ENCODE measurements around the gene ZAP70. TPM values are rescaled to one million over a fixed set of nuclear protein-coding genes. Genes with fewer than 3 reads are reported as not detected.

The ZAP70 gene
- total and polyA plus RNA-seq, 2 of the 13 experiments (the other 11 are each of a cell fraction or from before 2014, with no cell fraction given) = 0.51 to 4.0 TPM

GRCh38 chr2:97663962-97664635 lies 49.3 kb upstream of the ZAP70 start, which contains the start of gene ACTR1B (continued):
- TF ChIP-seq, protein P1, sequence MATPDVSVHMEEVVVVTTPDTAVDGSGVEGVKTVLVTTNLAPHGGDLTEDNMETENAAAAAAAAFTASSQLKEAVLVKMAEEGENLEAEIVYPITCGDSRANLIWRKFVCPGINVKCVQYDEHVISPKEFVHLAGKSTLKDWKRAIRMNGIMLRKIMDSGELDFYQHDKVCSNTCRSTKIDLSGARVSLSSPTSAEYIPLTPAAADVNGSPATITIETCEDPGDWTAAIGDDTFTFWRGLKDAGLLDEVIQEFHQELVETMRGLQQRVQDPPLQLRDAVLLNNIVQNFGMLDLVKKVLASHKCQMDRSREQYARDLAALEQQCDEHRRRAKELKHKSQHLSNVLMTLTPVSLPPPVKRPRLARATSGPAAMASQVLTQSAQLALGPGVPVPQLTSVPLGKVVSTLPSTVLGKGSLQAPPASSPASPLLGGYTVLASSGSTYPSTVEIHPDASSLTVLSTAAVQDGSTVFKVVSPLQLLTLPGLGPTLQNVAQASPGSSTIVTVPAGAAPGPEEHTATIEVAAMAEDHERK (CRISPR knock-in tag; IDR thresholded peaks at IDR 0.05; ENCODE audit: low read depth) = peak; percentile 59; the same call in 1 of the 2 replicates
- TF ChIP-seq, protein P2, sequence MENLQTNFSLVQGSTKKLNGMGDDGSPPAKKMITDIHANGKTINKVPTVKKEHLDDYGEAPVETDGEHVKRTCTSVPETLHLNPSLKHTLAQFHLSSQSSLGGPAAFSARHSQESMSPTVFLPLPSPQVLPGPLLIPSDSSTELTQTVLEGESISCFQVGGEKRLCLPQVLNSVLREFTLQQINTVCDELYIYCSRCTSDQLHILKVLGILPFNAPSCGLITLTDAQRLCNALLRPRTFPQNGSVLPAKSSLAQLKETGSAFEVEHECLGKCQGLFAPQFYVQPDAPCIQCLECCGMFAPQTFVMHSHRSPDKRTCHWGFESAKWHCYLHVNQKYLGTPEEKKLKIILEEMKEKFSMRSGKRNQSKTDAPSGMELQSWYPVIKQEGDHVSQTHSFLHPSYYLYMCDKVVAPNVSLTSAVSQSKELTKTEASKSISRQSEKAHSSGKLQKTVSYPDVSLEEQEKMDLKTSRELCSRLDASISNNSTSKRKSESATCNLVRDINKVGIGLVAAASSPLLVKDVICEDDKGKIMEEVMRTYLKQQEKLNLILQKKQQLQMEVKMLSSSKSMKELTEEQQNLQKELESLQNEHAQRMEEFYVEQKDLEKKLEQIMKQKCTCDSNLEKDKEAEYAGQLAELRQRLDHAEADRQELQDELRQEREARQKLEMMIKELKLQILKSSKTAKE (CRISPR knock-in tag; IDR thresholded peaks at IDR 0.05; ENCODE audit: borderline replicate concordance) = no peak
- TF ChIP-seq, protein P3, sequence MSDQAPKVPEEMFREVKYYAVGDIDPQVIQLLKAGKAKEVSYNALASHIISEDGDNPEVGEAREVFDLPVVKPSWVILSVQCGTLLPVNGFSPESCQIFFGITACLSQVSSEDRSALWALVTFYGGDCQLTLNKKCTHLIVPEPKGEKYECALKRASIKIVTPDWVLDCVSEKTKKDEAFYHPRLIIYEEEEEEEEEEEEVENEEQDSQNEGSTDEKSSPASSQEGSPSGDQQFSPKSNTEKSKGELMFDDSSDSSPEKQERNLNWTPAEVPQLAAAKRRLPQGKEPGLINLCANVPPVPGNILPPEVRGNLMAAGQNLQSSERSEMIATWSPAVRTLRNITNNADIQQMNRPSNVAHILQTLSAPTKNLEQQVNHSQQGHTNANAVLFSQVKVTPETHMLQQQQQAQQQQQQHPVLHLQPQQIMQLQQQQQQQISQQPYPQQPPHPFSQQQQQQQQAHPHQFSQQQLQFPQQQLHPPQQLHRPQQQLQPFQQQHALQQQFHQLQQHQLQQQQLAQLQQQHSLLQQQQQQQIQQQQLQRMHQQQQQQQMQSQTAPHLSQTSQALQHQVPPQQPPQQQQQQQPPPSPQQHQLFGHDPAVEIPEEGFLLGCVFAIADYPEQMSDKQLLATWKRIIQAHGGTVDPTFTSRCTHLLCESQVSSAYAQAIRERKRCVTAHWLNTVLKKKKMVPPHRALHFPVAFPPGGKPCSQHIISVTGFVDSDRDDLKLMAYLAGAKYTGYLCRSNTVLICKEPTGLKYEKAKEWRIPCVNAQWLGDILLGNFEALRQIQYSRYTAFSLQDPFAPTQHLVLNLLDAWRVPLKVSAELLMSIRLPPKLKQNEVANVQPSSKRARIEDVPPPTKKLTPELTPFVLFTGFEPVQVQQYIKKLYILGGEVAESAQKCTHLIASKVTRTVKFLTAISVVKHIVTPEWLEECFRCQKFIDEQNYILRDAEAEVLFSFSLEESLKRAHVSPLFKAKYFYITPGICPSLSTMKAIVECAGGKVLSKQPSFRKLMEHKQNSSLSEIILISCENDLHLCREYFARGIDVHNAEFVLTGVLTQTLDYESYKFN (CRISPR knock-in tag; conservative IDR thresholded peaks at IDR 0.05) = peak; percentile 14
- TF ChIP-seq, protein P4, sequence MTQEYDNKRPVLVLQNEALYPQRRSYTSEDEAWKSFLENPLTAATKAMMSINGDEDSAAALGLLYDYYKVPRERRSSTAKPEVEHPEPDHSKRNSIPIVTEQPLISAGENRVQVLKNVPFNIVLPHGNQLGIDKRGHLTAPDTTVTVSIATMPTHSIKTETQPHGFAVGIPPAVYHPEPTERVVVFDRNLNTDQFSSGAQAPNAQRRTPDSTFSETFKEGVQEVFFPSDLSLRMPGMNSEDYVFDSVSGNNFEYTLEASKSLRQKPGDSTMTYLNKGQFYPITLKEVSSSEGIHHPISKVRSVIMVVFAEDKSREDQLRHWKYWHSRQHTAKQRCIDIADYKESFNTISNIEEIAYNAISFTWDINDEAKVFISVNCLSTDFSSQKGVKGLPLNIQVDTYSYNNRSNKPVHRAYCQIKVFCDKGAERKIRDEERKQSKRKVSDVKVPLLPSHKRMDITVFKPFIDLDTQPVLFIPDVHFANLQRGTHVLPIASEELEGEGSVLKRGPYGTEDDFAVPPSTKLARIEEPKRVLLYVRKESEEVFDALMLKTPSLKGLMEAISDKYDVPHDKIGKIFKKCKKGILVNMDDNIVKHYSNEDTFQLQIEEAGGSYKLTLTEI (CRISPR knock-in tag; conservative IDR thresholded peaks at IDR 0.05) = no peak
- no peak for TF ChIP-seq ZNF333 (CRISPR knock-in tag; IDR thresholded peaks at IDR 0.05; ENCODE audit: borderline replicate concordance)
- TF ChIP-seq ZXDC (CRISPR knock-in tag; IDR thresholded peaks at IDR 0.05) = no peak
- no peak for TF ChIP-seq ZNF775 (CRISPR knock-in tag; IDR thresholded peaks at IDR 0.05; ENCODE audit: borderline replicate concordance)
- peak; percentile 73 for TF ChIP-seq ERF (CRISPR knock-in tag; IDR thresholded peaks at IDR 0.05)
